GM18511 (cell line): ENCODE measurements around the gene ESRRA.

Experiments used
- ATAC-seq: cut with Tn5 transposase; IDR thresholded peaks from one replicate; pipeline ENCODE4 v1.9.1; 2021; ENCODE audit warnings: mild to moderate bottlenecking, moderate library complexity; ENCODE audit not compliant: unreplicated experiment

ESRRA gene

GRCh38 chr11:64291262-64291751 lies 14.0 kb upstream of the ESRRA start, which contains the start of gene KCNK4:
KCNK4 (plus strand) TSS chr11:64291302; CDS start chr11:64293019, 1,717 bp downstream.
- no peak for ATAC-seq

GRCh38 chr11:64291752-64292459 lies 13.4 kb upstream of the ESRRA start:
- ATAC-seq: no peak

GRCh38 chr11:64292460-64293254 lies 12.7 kb upstream of the ESRRA start:
- no peak for ATAC-seq

- ATAC-seq: no peak
Observed at GRCh38 chr11:64294774-64295173, 10.6 kb upstream of the ESRRA start.

GRCh38 chr11:64295760-64296159 lies 9.6 kb upstream of the ESRRA start:
- no peak for ATAC-seq

- no peak for ATAC-seq
Observed at GRCh38 chr11:64296236-64296635, 9.1 kb upstream of the ESRRA start.

- no peak for ATAC-seq
Observed at GRCh38 chr11:64296830-64297698, 8.3 kb upstream of the ESRRA start.

GRCh38 chr11:64297699-64298358 lies 7.5 kb upstream of the ESRRA start:
- no peak for ATAC-seq

- ATAC-seq: no peak
Observed at GRCh38 chr11:64298966-64299846, 6.1 kb upstream of the ESRRA start.

GRCh38 chr11:64299847-64300648 lies 5.3 kb upstream of the ESRRA start, which contains the start of gene CATSPERZ:
CATSPERZ (plus strand) TSS chr11:64300358; CDS start chr11:64300411, 53 bp downstream.
- ATAC-seq: no peak

- ATAC-seq: no peak
Observed at GRCh38 chr11:64303109-64304031, 2.0 kb upstream of the ESRRA start.

- ATAC-seq: no peak
Observed at GRCh38 chr11:64304032-64304315, 1.4 kb upstream of the ESRRA start.

- peak; percentile 41 for ATAC-seq
Observed at GRCh38 chr11:64304316-64305072, 830 bp upstream of the ESRRA start.

GRCh38 chr11:64305691-64306562 lies 603 bp downstream of the ESRRA start:
- peak; percentile 34 for ATAC-seq

- no peak for ATAC-seq
Observed at GRCh38 chr11:64306563-64306875, 1.2 kb downstream of the ESRRA start.

GRCh38 chr11:64306876-64307622 lies 1.7 kb downstream of the ESRRA start:
- no peak for ATAC-seq
